ENCODE measurements around the gene GNB3.

The GNB3 gene

GRCh38 chr12:6840761-6841515, at the start of gene GNB3:
TSS of gene GNB3 (plus strand) at chr12:6840925. CDS start at chr12:6841288, 363 bp downstream.
- no peak for DNase-seq (ENCODE audit: low spot score)

GRCh38 chr12:6791931-6792520, 48.7 kb upstream of the GNB3 start:
- DNase-seq (ENCODE audit: low spot score): no peak

- no peak for DNase-seq (ENCODE audit: low spot score)
These were observed 48.1 kb upstream of the GNB3 start for GRCh38 chr12:6792522-6793201.

- DNase-seq (ENCODE audit: low spot score): no peak
These were observed 45.6 kb upstream of the GNB3 start for GRCh38 chr12:6795088-6795487.

DNA sequence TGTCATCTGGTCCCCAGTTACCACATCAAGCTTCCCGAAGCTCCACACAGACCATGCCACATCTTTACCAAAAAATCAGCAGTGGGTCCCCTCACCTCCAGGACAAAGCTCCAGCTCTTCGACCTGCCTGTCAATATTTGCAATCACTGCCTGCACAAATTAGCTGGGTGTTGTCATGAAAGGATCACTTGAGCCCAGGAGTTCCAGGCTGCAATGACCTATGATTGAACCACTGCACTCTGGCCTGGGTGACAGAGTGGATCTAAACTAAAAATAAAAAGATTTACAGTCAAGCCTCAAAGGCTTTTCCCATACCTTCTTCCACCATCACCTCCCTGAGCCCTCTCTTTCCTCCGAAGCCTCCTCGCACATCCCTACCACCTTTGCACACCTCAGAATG, 44.1 kb upstream of the GNB3 start:
- DNase-seq (ENCODE audit: low spot score): no peak

DNA sequence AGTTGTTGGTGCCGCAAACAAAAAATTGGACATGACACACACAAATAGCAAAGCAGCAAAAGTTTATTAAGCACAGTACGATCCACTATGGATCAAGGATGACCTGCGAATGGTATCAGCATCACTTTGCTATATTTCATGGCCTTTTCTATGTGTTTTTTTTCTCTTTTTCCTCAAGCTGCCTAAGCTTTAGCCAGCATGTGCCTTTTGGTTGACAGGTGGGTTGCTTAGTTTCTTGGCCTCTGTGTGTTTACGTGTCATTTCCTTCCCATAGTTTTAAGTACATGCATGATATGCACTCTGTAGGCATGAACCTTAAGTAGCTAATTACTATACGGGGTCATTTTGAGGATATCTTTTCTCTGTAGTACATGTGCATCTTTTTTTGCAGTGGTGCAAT, 41.6 kb upstream of the GNB3 start:
- no peak for DNase-seq (ENCODE audit: low spot score)

GRCh38 chr12:6807170-6807569, 33.6 kb upstream of the GNB3 start:
- no peak for DNase-seq (ENCODE audit: low spot score)

GRCh38 chr12:6809056-6809455, 31.7 kb upstream of the GNB3 start:
- no peak for DNase-seq (ENCODE audit: low spot score)

- DNase-seq (ENCODE audit: low spot score): no peak
These were observed 30.0 kb upstream of the GNB3 start for GRCh38 chr12:6810758-6811157.

GRCh38 chr12:6813363-6813762, 27.4 kb upstream of the GNB3 start:
- DNase-seq (ENCODE audit: low spot score): no peak

DNA sequence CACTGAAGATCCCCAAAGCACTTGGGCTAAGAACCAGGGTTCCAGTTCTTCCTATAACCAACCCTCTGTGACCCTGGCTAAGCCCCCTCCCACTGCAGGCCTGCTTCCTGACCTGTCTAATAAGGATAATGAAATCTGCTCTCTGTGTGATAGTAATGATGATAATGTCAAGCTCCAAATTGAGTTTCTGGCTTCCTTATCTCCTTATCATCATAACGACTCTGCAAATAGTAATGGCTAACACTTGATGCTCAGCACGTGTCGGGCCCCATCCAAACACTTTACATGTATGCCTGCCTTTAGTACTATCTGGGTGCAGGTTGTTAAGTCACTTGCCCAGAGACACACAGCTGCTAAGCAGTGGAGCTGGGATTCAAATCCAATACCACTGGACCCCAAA, 24.1 kb upstream of the GNB3 start:
- DNase-seq (ENCODE audit: low spot score): no peak

DNA sequence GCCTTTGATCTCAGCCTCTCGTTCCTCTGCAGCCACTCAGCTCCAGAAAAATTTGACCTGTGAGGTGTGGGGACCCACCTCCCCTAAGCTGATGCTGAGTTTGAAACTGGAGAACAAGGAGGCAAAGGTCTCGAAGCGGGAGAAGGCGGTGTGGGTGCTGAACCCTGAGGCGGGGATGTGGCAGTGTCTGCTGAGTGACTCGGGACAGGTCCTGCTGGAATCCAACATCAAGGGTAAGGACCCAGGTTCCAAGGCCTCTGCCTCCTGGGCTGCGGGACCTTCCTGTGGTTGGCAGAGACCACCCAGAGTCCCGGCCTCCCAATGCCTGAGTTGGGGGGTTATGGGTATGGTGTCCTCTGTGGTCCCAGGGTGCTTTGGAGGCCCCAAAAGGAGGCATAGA, 23.6 kb upstream of the GNB3 start:
- no peak for DNase-seq (ENCODE audit: low spot score)

GRCh38 chr12:6817662-6818157, 23.0 kb upstream of the GNB3 start:
- DNase-seq (ENCODE audit: low spot score): no peak

DNA sequence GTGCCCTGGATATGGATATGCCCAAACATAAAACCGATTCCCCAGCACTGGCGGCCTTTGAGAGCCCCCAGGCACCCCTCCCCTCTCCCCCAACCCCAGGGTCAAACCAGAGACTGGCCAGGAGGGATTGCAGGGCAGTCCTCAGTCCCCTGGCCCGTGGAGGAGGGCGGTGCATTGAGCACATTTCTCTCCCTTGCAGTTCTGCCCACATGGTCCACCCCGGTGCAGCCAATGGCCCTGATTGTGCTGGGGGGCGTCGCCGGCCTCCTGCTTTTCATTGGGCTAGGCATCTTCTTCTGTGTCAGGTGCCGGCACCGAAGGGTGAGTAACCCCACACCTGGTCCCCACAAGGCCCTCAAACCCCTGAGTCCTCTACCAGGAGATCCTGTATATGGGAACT, 22.5 kb upstream of the GNB3 start:
- DNase-seq (ENCODE audit: low spot score): no peak

DNA sequence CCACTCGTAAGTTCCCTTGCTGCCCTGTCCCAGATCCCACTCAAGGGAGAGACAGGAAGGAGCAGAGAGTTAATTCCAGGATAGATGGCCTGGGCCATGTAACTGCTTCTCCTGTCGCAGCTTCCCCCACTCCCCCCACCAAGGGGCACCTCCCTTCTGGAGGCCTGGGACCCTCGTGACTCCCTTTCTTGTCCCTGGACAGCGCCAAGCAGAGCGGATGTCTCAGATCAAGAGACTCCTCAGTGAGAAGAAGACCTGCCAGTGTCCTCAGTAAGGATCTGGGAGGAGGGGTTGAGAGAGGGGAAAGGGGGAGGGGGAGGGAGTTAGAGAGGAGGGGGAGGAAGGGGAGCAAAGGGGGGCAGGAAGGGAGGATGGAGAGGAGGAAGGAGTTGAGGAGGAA, 22.1 kb upstream of the GNB3 start:
- no peak for DNase-seq (ENCODE audit: low spot score)

DNA sequence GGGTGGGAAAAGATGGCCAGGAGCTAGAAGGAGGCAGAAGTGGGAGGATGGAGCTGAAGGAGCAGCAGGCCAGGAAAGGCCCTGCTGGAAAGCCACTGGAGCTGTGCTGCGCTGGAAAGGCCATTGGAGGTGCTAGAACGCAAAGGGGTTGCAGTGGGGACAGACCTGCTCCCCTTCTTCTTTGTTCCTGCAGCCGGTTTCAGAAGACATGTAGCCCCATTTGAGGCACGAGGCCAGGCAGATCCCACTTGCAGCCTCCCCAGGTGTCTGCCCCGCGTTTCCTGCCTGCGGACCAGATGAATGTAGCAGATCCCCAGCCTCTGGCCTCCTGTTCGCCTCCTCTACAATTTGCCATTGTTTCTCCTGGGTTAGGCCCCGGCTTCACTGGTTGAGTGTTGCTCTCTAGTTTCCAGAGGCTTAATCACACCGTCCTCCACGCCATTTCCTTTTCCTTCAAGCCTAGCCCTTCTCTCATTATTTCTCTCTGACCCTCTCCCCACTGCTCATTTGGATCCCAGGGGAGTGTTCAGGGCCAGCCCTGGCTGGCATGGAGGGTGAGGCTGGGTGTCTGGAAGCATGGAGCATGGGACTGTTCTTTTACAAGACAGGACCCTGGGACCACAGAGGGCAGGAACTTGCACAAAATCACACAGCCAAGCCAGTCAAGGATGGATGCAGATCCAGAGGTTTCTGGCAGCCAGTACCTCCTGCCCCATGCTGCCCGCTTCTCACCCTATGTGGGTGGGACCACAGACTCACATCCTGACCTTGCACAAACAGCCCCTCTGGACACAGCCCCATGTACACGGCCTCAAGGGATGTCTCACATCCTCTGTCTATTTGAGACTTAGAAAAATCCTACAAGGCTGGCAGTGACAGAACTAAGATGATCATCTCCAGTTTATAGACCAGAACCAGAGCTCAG, 21.4 kb upstream of the GNB3 start:
- no peak for DNase-seq (ENCODE audit: low spot score)

- DNase-seq (ENCODE audit: low spot score): no peak
These were observed 20.6 kb upstream of the GNB3 start for GRCh38 chr12:6820166-6820565.

- DNase-seq (ENCODE audit: low spot score): no peak
These were observed 18.9 kb upstream of the GNB3 start, which contains the start of gene GPR162 for GRCh38 chr12:6821591-6822425. TSS of gene GPR162 (plus strand) at chr12:6821821. CDS start at chr12:6823899, 2,078 bp downstream.

GRCh38 chr12:6822426-6823135, 18.1 kb upstream of the GNB3 start:
- no peak for DNase-seq (ENCODE audit: low spot score)
